ENCODE results near the gene FOXO1.
A peak's percentile ranks its signal among the peaks of the same experiment; 100 is the strongest.

FOXO1 gene

GRCh38 chr13:40651866-40652587 lies 14.4 kb downstream of the FOXO1 start:
- Histone ChIP-seq H3K9me3 (ENCODE audit: control insufficient read depth, low read depth, low read length) (no peaks in the 10 kb centered on the region), H3K4me3 (ENCODE audit: low read length) (peak overlapping the region; percentile 18), H3K27ac (ENCODE audit: low read length) (peak overlapping the region; percentile 86), H3K36me3 (ENCODE audit: control insufficient read depth, low read depth, low read length) (no peaks in the 10 kb centered on the region), H3K27me3 (ENCODE audit: control insufficient read depth, insufficient read depth, low read length) (no peaks in the 10 kb centered on the region), H3K9ac (ENCODE audit: low read length) (peak overlapping the region; percentile 41), H3K4me1 (ENCODE audit: control insufficient read depth, low read depth, low read length) (peaks cover 64% of the 10 kb centered on the region)

DNA sequence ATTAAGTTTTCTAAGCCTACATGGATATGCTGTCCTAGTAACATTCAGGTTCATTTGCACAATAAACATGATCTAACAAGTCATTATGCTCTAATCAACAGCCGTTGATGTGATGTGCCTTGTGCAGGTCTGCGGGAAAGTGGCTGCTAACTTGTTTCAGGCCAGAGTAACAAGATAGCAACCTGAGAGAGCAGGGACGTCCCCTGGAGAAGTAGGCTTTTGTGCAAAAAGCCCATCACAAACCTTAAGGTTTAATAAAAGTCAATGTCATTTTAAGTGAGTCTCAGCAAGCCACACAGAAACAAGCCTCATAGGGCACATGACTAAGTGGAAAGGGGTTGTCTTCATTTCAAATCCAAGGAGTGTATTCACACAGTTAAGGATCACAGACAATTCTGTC lies 17.6 kb downstream of the FOXO1 start:
- H3K4me1 ChIP-seq (ENCODE audit: control insufficient read depth, low read depth, low read length) = peaks cover 77% of the 10 kb centered on the region

DNA sequence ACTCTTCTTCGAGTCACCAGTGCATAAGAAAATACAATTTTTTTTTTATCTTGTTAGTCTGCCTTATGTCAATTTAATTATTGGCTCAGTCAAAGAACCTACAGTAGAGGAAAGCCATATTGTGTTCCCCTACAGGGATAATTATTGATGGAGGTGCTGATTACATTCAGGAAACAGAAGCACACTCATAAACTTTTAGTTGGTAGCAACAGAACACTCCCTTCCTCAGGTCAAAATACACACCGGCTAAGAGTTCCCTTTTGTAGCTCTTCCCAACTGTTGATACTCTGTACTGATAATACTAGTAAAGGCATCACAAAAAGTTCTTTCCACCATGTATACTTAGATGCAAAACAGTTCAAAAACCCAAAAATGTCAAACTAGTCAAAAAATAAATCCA lies 18.4 kb downstream of the FOXO1 start:
- H3K4me1 ChIP-seq (ENCODE audit: control insufficient read depth, low read depth, low read length) = peaks cover 70% of the 10 kb centered on the region
- no peaks in the 10 kb centered on the region for H3K9me3 ChIP-seq (ENCODE audit: control insufficient read depth, low read depth, low read length)
- no peaks in the 10 kb centered on the region for H3K36me3 ChIP-seq (ENCODE audit: control insufficient read depth, low read depth, low read length)
- H3K4me3 ChIP-seq (ENCODE audit: low read length) = no peak overlapping the region
- H3K27ac ChIP-seq (ENCODE audit: low read length) = no peak overlapping the region
- H3K27me3 ChIP-seq (ENCODE audit: control insufficient read depth, insufficient read depth, low read length) = no peaks in the 10 kb centered on the region
- no peak overlapping the region for H3K9ac ChIP-seq (ENCODE audit: low read length)

More for the DNA sequence above, 17.6 kb downstream of the FOXO1 start:
- Histone ChIP-seq H3K27me3 (ENCODE audit: control insufficient read depth, insufficient read depth, low read length) (no peaks in the 10 kb centered on the region), H3K9ac (ENCODE audit: low read length) (peak overlapping the region; percentile 18), H3K36me3 (ENCODE audit: control insufficient read depth, low read depth, low read length) (no peaks in the 10 kb centered on the region), H3K27ac (ENCODE audit: low read length) (peak overlapping the region; percentile 30), H3K4me3 (ENCODE audit: low read length) (no peak overlapping the region), H3K9me3 (ENCODE audit: control insufficient read depth, low read depth, low read length) (no peaks in the 10 kb centered on the region)

DNA sequence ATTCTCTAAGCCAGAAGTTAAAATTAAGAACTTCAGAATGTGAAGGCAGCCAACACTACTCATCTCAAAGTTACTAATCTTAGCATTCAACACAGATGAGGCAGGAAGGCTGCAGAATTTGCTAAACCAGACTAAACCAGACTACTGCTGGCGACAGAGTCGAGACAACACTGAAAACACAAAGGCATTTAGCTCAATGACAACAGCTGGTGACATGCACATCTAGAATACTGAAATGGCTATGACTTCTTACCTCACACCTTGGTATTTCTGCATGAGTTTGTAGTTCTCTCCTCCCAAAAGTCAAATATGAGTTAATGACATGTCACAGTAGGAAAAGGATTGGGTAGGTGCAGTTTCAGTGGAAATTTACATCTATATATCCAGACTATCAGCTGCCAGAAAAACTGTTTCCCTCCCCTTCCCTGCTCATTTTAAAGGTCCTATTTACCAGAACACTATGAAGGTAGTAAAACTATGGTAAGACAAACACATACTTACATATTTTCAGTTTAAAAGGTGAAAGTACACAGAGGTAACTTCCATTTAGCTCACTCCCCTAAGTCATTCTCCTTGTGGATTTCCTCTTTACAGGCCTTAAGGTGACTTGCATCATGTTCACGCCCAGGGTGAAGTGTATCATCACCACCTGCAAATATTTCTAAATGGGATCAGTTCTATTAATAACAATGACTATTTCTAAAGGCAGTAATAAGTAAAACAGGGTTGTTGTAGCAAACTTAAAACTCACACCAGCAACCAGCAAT lies 21.4 kb downstream of the FOXO1 start:
- no peaks in the 10 kb centered on the region for H3K9me3 ChIP-seq (ENCODE audit: control insufficient read depth, low read depth, low read length)
- H3K4me1 ChIP-seq (ENCODE audit: control insufficient read depth, low read depth, low read length) = peaks cover 51% of the 10 kb centered on the region
- no peak overlapping the region for H3K4me3 ChIP-seq (ENCODE audit: low read length)
- no peak overlapping the region for H3K27ac ChIP-seq (ENCODE audit: low read length)
- no peaks in the 10 kb centered on the region for H3K36me3 ChIP-seq (ENCODE audit: control insufficient read depth, low read depth, low read length)
- no peak overlapping the region for H3K9ac ChIP-seq (ENCODE audit: low read length)
- no peaks in the 10 kb centered on the region for H3K27me3 ChIP-seq (ENCODE audit: control insufficient read depth, insufficient read depth, low read length)

GRCh38 chr13:40640845-40641458 lies 25.5 kb downstream of the FOXO1 start:
- no peaks in the 10 kb centered on the region for H3K36me3 ChIP-seq (ENCODE audit: control insufficient read depth, low read depth, low read length)
- no peaks in the 10 kb centered on the region for H3K9me3 ChIP-seq (ENCODE audit: control insufficient read depth, low read depth, low read length)
- no peaks in the 10 kb centered on the region for H3K27me3 ChIP-seq (ENCODE audit: control insufficient read depth, insufficient read depth, low read length)
- no peak overlapping the region for H3K9ac ChIP-seq (ENCODE audit: low read length)
- no peak overlapping the region for H3K4me3 ChIP-seq (ENCODE audit: low read length)
- H3K4me1 ChIP-seq (ENCODE audit: control insufficient read depth, low read depth, low read length) = peaks cover 37% of the 10 kb centered on the region
- H3K27ac ChIP-seq (ENCODE audit: low read length) = no peak overlapping the region

DNA sequence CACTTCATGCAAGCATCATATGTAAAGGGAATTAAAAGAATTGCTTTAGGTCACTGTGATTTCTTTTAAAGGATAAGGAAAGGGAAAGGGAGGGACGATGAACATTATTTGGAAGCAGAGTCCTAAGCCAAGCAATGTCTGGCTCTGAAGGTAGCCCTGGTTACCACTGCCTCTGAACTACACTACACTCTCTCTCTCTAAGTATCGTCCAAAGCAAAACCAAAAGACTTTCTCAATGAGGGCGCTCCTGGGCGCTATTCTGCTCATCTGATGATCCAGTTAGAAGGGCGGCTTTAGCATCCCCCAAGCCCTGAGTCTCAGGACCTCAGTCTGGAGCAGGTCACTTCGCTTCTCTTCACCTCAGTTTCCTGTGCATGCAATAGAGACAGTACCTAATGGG lies 26.2 kb downstream of the FOXO1 start:
- no peak overlapping the region for H3K9ac ChIP-seq (ENCODE audit: low read length)
- H3K27ac ChIP-seq (ENCODE audit: low read length) = no peak overlapping the region
- no peaks in the 10 kb centered on the region for H3K9me3 ChIP-seq (ENCODE audit: control insufficient read depth, low read depth, low read length)
- peaks cover 34% of the 10 kb centered on the region for H3K4me1 ChIP-seq (ENCODE audit: control insufficient read depth, low read depth, low read length)
- H3K36me3 ChIP-seq (ENCODE audit: control insufficient read depth, low read depth, low read length) = no peaks in the 10 kb centered on the region
- no peak overlapping the region for H3K4me3 ChIP-seq (ENCODE audit: low read length)
- H3K27me3 ChIP-seq (ENCODE audit: control insufficient read depth, insufficient read depth, low read length) = no peaks in the 10 kb centered on the region

DNA sequence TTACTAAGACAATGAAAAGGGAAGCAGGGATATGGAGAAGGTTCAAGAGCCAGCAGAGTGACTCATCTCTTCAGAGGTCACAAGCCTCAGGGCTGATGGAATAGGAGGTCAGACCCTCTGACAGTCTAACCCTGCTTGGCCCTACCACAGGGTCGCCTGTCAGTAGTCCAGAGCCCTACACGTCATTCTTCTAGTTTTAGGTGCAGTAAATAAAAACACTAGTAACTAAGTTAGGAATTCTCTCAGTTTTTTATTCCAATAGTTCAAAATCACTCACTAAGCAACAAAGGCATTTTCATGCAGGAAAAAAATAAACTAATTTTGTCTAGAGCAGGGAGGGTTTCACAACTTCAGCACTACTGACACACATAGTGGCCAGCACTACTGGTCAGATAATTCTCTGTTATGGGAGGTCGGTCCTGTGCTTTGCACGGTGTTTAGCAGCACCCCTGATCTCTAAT lies 27.2 kb downstream of the FOXO1 start:
- no peaks in the 10 kb centered on the region for H3K27me3 ChIP-seq (ENCODE audit: control insufficient read depth, insufficient read depth, low read length)
- H3K4me1 ChIP-seq (ENCODE audit: control insufficient read depth, low read depth, low read length) = peaks cover 25% of the 10 kb centered on the region
- no peak overlapping the region for H3K9ac ChIP-seq (ENCODE audit: low read length)
- H3K36me3 ChIP-seq (ENCODE audit: control insufficient read depth, low read depth, low read length) = no peaks in the 10 kb centered on the region
- H3K4me3 ChIP-seq (ENCODE audit: low read length) = no peak overlapping the region
- no peak overlapping the region for H3K27ac ChIP-seq (ENCODE audit: low read length)
- H3K9me3 ChIP-seq (ENCODE audit: control insufficient read depth, low read depth, low read length) = no peaks in the 10 kb centered on the region

DNA sequence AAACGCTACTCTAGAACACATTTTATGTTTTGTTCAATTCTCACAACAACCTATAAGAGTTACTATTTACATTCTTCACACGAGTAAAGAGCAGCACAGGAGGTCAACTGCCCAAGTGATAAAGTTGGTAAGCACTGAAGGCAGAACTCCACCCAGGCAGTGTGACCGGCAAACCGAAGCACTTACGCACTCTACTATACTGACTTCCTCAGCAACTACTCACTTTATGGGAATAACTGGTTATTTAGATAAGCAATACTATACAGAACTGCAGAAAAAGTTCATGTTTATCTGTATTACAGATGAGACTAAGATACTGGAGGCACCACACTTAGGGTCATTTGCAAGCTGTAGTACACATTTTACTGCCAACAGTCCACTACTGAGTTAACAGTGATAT lies 28.8 kb downstream of the FOXO1 start:
- Histone ChIP-seq H3K9ac (ENCODE audit: low read length) (no peak overlapping the region), H3K27me3 (ENCODE audit: control insufficient read depth, insufficient read depth, low read length) (no peaks in the 10 kb centered on the region), H3K27ac (ENCODE audit: low read length) (no peak overlapping the region), H3K9me3 (ENCODE audit: control insufficient read depth, low read depth, low read length) (no peaks in the 10 kb centered on the region), H3K4me3 (ENCODE audit: low read length) (no peak overlapping the region), H3K36me3 (ENCODE audit: control insufficient read depth, low read depth, low read length) (no peaks in the 10 kb centered on the region), H3K4me1 (ENCODE audit: control insufficient read depth, low read depth, low read length) (peaks cover 22% of the 10 kb centered on the region)

DNA sequence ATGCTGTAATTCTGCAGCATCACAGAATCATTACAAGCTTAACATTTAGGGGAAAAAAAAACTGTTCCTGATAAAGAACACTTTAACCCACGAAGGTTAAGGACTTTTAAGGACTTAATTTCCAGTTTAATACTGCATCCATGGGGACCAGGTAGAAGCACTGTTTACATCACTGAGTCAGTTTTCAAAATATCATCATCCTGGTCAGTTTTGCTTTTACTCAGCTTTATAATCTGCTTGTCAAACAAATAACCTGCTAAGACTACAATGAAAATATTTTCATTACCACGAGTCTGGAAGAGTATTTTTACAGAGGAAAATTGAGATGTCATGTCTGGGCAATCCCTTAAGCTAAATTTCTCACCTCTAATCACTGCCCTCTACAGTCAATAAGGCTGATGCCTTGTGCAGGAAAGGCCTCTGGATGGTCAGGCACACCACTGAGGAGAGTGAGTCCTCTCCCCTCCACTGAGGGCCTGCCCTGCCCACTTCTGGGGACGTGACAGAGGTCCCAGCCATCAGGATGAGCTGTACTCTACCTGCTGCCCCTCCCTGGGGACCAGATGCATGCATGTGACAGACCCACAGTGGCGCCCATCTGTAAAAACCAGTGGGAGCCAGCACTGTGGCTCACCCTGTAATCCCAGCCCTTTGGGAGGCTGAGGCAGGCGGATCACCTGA lies 31.0 kb downstream of the FOXO1 start:
- peaks cover 29% of the 10 kb centered on the region for H3K4me1 ChIP-seq (ENCODE audit: control insufficient read depth, low read depth, low read length)
- H3K27ac ChIP-seq (ENCODE audit: low read length) = no peak overlapping the region
- H3K27me3 ChIP-seq (ENCODE audit: control insufficient read depth, insufficient read depth, low read length) = no peaks in the 10 kb centered on the region
- no peaks in the 10 kb centered on the region for H3K36me3 ChIP-seq (ENCODE audit: control insufficient read depth, low read depth, low read length)
- no peak overlapping the region for H3K4me3 ChIP-seq (ENCODE audit: low read length)
- H3K9me3 ChIP-seq (ENCODE audit: control insufficient read depth, low read depth, low read length) = no peaks in the 10 kb centered on the region
- H3K9ac ChIP-seq (ENCODE audit: low read length) = no peak overlapping the region

DNA sequence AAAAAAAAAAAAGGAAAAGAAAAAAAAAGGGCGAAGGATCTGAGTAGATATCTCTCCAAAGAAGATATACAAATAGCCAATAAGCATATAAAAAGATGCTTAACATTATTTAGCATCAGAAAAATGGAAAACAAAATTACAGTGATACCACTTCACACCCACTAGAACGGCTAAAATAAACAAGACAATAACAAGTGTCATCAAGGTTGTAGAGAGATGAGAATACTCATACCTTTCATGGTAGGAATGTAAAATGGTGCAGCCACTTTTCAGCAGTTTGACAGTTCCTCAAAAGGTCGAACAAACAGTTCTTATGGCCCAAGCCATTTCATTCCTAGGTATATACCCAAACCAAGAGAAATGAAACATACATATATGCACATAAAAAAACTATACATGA lies 33.5 kb downstream of the FOXO1 start:
- H3K9me3 ChIP-seq (ENCODE audit: control insufficient read depth, low read depth, low read length) = no peaks in the 10 kb centered on the region
- H3K27me3 ChIP-seq (ENCODE audit: control insufficient read depth, insufficient read depth, low read length) = no peaks in the 10 kb centered on the region
- H3K4me3 ChIP-seq (ENCODE audit: low read length) = no peak overlapping the region
- H3K9ac ChIP-seq (ENCODE audit: low read length) = no peak overlapping the region
- peaks cover 15% of the 10 kb centered on the region for H3K4me1 ChIP-seq (ENCODE audit: control insufficient read depth, low read depth, low read length)
- no peaks in the 10 kb centered on the region for H3K36me3 ChIP-seq (ENCODE audit: control insufficient read depth, low read depth, low read length)
- H3K27ac ChIP-seq (ENCODE audit: low read length) = no peak overlapping the region

DNA sequence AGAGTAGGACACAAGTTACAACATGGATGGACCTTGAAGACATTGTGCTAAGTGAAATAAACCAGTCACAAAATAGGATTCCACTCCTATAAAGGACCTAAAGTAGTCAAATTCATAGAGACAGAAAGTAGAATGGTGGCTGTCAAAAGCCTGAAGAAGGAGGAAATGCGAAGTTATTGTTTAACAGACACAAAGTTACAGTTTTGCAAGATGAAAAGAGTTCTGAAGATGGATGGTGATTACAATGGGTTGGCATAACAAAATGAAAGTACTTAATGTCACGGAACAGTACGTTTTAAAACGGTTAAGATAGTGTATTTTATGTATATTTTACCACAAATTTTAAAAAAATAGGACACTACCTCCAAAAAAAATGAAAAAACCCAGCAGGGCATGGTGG lies 34.8 kb downstream of the FOXO1 start:
- Histone ChIP-seq H3K36me3 (ENCODE audit: control insufficient read depth, low read depth, low read length) (no peaks in the 10 kb centered on the region), H3K27ac (ENCODE audit: low read length) (no peak overlapping the region), H3K9ac (ENCODE audit: low read length) (no peak overlapping the region), H3K4me3 (ENCODE audit: low read length) (no peak overlapping the region), H3K4me1 (ENCODE audit: control insufficient read depth, low read depth, low read length) (peaks cover 16% of the 10 kb centered on the region), H3K27me3 (ENCODE audit: control insufficient read depth, insufficient read depth, low read length) (no peaks in the 10 kb centered on the region), H3K9me3 (ENCODE audit: control insufficient read depth, low read depth, low read length) (no peaks in the 10 kb centered on the region)

All from iPS-18a (cell line).